D721Med (cell line): ENCODE results near the gene RAPGEF3.

Experiments used
- DNase-seq: peaks from one replicate; pipeline ENCODE4 v3.0.0; 2011; ENCODE audit warnings: low spot score; ENCODE audit not compliant: insufficient read length
- FAIRE-seq: peaks from 2 replicates; lab custom pipeline; 2011; peaks lifted over from hg19 to GRCh38; lab: Jason Lieb, UNC
- CTCF ChIP-seq: IDR thresholded peaks from 2 replicates; pipeline ENCODE4 v1.5.1; 2012; ENCODE audit warnings: mild to moderate bottlenecking, control low read depth; ENCODE audit not compliant: insufficient read depth; ENCODE audit errors: missing control alignments

RAPGEF3 gene

GRCh38 chr12:47745485-47746041, 13.1 kb downstream of the RAPGEF3 start:
- FAIRE-seq (no peak), DNase-seq (no peak)
- TF ChIP-seq CTCF, result no peak

GRCh38 chr12:47744778-47745436, 13.8 kb downstream of the RAPGEF3 start:
- DNase-seq, result no peak
- FAIRE-seq, result no peak
- TF ChIP-seq CTCF, result no peak

GRCh38 chr12:47744005-47744651, 14.6 kb downstream of the RAPGEF3 start:
- DNase-seq, result no peak
- TF ChIP-seq CTCF, result peak; percentile 38
- FAIRE-seq, result no peak

GRCh38 chr12:47743311-47743860, 15.3 kb downstream of the RAPGEF3 start:
- FAIRE-seq (no peak), DNase-seq (no peak)
- TF ChIP-seq CTCF, result no peak

- FAIRE-seq (no peak), DNase-seq (peak; percentile 60)
- TF ChIP-seq CTCF, result peak; percentile 91
Observed at GRCh38 chr12:47742253-47742825, 16.3 kb downstream of the RAPGEF3 start.

GRCh38 chr12:47741340-47741703, 17.4 kb downstream of the RAPGEF3 start:
- FAIRE-seq, result no peak
- no peak for DNase-seq
- no peak for TF ChIP-seq CTCF
